ENCODE results near the gene MED27. TPM values are rescaled to one million over a fixed set of nuclear protein-coding genes. Genes with fewer than 3 reads are reported as not detected.

Gene MED27
- total RNA-seq, 1 donor from 2014 or later: 24.1 TPM

- no peak for DNase-seq (ENCODE audit: extremely low spot score, unreplicated experiment)
- no peak overlapping the region for H3K27ac Mint-ChIP-seq (ENCODE audit: unreplicated experiment)
- no peaks in the 10 kb centered on the region for H3K27me3 Mint-ChIP-seq (ENCODE audit: unreplicated experiment)
- H3K4me1 Mint-ChIP-seq (ENCODE audit: unreplicated experiment): no peaks in the 10 kb centered on the region
- H3K9me3 Mint-ChIP-seq (ENCODE audit: unreplicated experiment): peaks cover 25% of the 10 kb centered on the region
- TF ChIP-seq, protein P1, sequence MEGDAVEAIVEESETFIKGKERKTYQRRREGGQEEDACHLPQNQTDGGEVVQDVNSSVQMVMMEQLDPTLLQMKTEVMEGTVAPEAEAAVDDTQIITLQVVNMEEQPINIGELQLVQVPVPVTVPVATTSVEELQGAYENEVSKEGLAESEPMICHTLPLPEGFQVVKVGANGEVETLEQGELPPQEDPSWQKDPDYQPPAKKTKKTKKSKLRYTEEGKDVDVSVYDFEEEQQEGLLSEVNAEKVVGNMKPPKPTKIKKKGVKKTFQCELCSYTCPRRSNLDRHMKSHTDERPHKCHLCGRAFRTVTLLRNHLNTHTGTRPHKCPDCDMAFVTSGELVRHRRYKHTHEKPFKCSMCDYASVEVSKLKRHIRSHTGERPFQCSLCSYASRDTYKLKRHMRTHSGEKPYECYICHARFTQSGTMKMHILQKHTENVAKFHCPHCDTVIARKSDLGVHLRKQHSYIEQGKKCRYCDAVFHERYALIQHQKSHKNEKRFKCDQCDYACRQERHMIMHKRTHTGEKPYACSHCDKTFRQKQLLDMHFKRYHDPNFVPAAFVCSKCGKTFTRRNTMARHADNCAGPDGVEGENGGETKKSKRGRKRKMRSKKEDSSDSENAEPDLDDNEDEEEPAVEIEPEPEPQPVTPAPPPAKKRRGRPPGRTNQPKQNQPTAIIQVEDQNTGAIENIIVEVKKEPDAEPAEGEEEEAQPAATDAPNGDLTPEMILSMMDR (IDR thresholded peaks at IDR 0.05): no peak
- peaks cover 37% of the 10 kb centered on the region for H3K36me3 Mint-ChIP-seq (ENCODE audit: unreplicated experiment)
- H3K4me3 Mint-ChIP-seq (ENCODE audit: unreplicated experiment): no peak overlapping the region
These were observed 142.2 kb downstream of the MED27 start for GRCh38 chr9:131937451-131937850.

DNA sequence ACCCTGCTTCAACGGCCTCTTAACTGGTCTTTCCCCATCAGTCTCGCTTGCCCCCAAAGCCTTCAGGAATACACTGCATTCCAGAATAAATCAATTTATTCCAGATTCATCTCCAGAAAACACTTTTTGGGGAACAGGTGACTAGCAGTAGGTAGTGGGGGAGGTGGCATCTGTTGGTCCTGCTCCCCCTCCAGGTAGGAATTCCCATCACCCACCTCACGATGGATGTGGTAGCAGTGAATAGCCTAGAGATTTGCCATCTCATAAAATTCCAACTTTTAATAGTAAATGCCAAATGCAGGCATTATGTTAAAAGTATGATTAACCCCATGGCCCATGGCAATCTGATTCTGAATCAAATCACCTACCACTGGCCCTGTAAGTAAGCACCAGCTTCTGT is 142.7 kb downstream of the MED27 start:
- Mint-ChIP-seq H3K27ac (ENCODE audit: unreplicated experiment) (no peak overlapping the region), H3K36me3 (ENCODE audit: unreplicated experiment) (peaks cover 34% of the 10 kb centered on the region)

DNA sequence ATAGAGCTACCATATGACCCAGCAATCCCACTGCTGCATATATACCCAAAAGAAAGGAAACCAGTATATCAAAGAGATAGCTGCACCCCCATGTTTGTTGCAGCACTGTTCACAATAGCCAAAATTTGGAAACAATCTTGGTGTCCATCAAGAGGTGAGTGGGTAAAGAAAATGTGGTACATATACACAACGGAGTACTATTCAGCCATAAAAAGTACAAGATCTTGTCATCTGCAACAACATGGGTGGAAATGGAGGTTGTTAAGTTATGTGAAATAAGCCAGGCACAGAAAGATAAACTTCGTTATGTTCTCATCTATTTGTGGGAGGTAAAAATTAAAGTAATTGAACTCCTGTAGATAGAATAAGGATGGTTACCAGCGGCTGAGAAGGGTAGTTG is 145.0 kb downstream of the MED27 start:
- Mint-ChIP-seq H3K9me3 (ENCODE audit: unreplicated experiment) (peaks cover 27% of the 10 kb centered on the region), H3K36me3 (ENCODE audit: unreplicated experiment) (peaks cover 34% of the 10 kb centered on the region), H3K27ac (ENCODE audit: unreplicated experiment) (no peak overlapping the region), H3K4me3 (ENCODE audit: unreplicated experiment) (no peak overlapping the region), H3K4me1 (ENCODE audit: unreplicated experiment) (no peaks in the 10 kb centered on the region), H3K27me3 (ENCODE audit: unreplicated experiment) (no peaks in the 10 kb centered on the region)
- DNase-seq (ENCODE audit: extremely low spot score, unreplicated experiment): no peak
- TF ChIP-seq, protein P1 (IDR thresholded peaks at IDR 0.05): no peak

More for the DNA sequence above, 142.7 kb downstream of the MED27 start:
- Mint-ChIP-seq H3K27me3 (ENCODE audit: unreplicated experiment) (no peaks in the 10 kb centered on the region), H3K4me3 (ENCODE audit: unreplicated experiment) (no peak overlapping the region), H3K4me1 (ENCODE audit: unreplicated experiment) (no peaks in the 10 kb centered on the region), H3K9me3 (ENCODE audit: unreplicated experiment) (peaks cover 27% of the 10 kb centered on the region)
- TF ChIP-seq, protein P1 (IDR thresholded peaks at IDR 0.05): no peak
- DNase-seq (ENCODE audit: extremely low spot score, unreplicated experiment): no peak

DNA sequence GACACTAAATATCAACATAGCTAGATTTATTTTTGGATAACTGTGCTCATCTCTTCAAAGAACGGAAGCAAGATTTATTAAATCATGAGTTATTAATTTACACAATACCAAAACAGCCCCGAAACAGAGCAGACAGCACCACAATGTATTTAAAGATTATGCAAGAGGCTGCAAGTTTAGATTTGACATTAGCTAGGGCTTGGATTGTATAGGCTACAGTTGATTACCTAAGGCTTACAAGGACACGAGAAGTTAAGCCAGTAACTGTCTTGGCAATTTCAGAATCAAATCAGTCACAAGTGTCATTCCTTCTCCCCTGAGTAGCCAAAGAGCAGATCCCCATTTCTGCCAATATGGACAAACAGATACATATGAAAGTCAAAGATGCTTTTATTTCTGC is 152.6 kb downstream of the MED27 start:
- no peak overlapping the region for H3K4me3 Mint-ChIP-seq (ENCODE audit: unreplicated experiment)

GRCh38 chr9:131926360-131926922 is 153.2 kb downstream of the MED27 start:
- no peak overlapping the region for H3K27ac Mint-ChIP-seq (ENCODE audit: unreplicated experiment)

More for the DNA sequence above, 152.6 kb downstream of the MED27 start:
- H3K27ac Mint-ChIP-seq (ENCODE audit: unreplicated experiment): no peak overlapping the region
- DNase-seq (ENCODE audit: extremely low spot score, unreplicated experiment): no peak
- TF ChIP-seq, protein P1 (IDR thresholded peaks at IDR 0.05): no peak
- H3K4me1 Mint-ChIP-seq (ENCODE audit: unreplicated experiment): peaks cover 5% of the 10 kb centered on the region
- H3K9me3 Mint-ChIP-seq (ENCODE audit: unreplicated experiment): no peaks in the 10 kb centered on the region
- H3K27me3 Mint-ChIP-seq (ENCODE audit: unreplicated experiment): no peaks in the 10 kb centered on the region
- peaks cover 6% of the 10 kb centered on the region for H3K36me3 Mint-ChIP-seq (ENCODE audit: unreplicated experiment)

More at GRCh38 chr9:131926360-131926922, 153.2 kb downstream of the MED27 start:
- H3K36me3 Mint-ChIP-seq (ENCODE audit: unreplicated experiment): peaks cover 5% of the 10 kb centered on the region
- TF ChIP-seq, protein P1 (IDR thresholded peaks at IDR 0.05): no peak
- H3K9me3 Mint-ChIP-seq (ENCODE audit: unreplicated experiment): no peaks in the 10 kb centered on the region
- no peaks in the 10 kb centered on the region for H3K27me3 Mint-ChIP-seq (ENCODE audit: unreplicated experiment)
- DNase-seq (ENCODE audit: extremely low spot score, unreplicated experiment): no peak
- peaks cover 5% of the 10 kb centered on the region for H3K4me1 Mint-ChIP-seq (ENCODE audit: unreplicated experiment)
- no peak overlapping the region for H3K4me3 Mint-ChIP-seq (ENCODE audit: unreplicated experiment)

Data from osteocyte (in vitro differentiated cells).